GM19035 (cell line): Measurements from ENCODE around the gene DALRD3.

Experiments
- ATAC-seq: cut with Tn5 transposase; IDR thresholded peaks from one replicate; pipeline ENCODE4 v1.9.1; 2021; ENCODE audit not compliant: unreplicated experiment

DALRD3 gene

GRCh38 chr3:48982686-48983085 lies 35.7 kb downstream of the DALRD3 start:
- ATAC-seq, result no peak

- ATAC-seq, result no peak
Measured at GRCh38 chr3:48982016-48982415, 36.4 kb downstream of the DALRD3 start.

- no peak for ATAC-seq
Measured at GRCh38 chr3:48980295-48980694, 38.1 kb downstream of the DALRD3 start.

- ATAC-seq, result no peak
Measured at GRCh38 chr3:48979451-48979850, 38.9 kb downstream of the DALRD3 start.

- no peak for ATAC-seq
Measured at GRCh38 chr3:48974076-48974864, 44.1 kb downstream of the DALRD3 start.

- no peak for ATAC-seq
Measured at GRCh38 chr3:48970586-48970985, 47.8 kb downstream of the DALRD3 start.

- ATAC-seq, result no peak
Measured at GRCh38 chr3:48966876-48967361, 51.5 kb downstream of the DALRD3 start.

- ATAC-seq, result no peak
Measured at GRCh38 chr3:48966367-48966766, 52.0 kb downstream of the DALRD3 start.
